ENCODE results near the gene ZEB1. TPM values are rescaled to one million over a fixed set of nuclear protein-coding genes. Genes with fewer than 3 reads are reported as not detected.
A peak's percentile ranks its signal among the peaks of the same experiment; 100 is the strongest.

ZEB1 gene
- total and polyA plus RNA-seq, 2 donors (not counting 1 experiment from before 2014, with no cell fraction given), result 73.7 to 221 TPM

DNA sequence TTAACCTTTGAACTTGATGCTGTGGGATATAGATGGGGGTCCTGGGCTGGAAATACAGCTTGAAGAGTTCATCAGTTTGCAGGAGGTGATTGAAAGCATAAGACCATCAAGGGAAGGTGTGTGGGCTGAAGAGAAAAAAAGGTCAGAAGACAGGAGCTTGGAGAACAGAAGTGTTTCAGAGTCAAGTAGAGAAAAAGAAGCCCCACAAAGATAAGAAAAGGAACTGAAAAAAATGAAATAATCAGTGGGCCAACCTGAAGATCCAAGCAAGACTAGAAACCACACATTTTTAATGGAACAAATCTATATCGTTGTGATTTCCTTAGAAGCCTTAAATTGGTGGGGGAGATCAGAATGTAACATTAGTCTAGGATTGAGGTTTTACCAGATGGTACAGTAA lies 22.5 kb downstream of the ZEB1 start:
- Histone ChIP-seq H3K4me1 (ENCODE audit: control insufficient read depth, extremely low read depth, insufficient read depth, low read length) (peaks cover 5% of the 10 kb centered on the region), H2AFZ (ENCODE audit: low read length) (no peak overlapping the region), H3K4me3 (replicated peaks in 1 of 4; ENCODE audit: control extremely low read depth in 1 of 4, insufficient read depth in 1 of 4, low read depth in 3 of 4, low read length in 4 of 4) (no peak overlapping the region), H3K9ac (ENCODE audit: insufficient read depth, low read length) (no peak overlapping the region), H3K9me3 (ENCODE audit: control insufficient read depth, insufficient read depth, low read depth, low read length) (no peaks in the 10 kb centered on the region), H3K27ac (ENCODE audit: insufficient read depth, low read length) (no peak overlapping the region), H3K27me3 (ENCODE audit: control insufficient read depth, insufficient read depth, low read length) (no peaks in the 10 kb centered on the region), H3K4me2 (ENCODE audit: extremely low read depth, insufficient read depth, low read length) (no peak overlapping the region), H3K36me3 (ENCODE audit: control insufficient read depth, insufficient read depth, low read length) (no peaks in the 10 kb centered on the region), H4K20me1 (ENCODE audit: control insufficient read depth, extremely low read depth, insufficient read depth, low read length) (no peaks in the 10 kb centered on the region), H3K79me2 (ENCODE audit: control insufficient read depth, insufficient read depth, low read length) (peaks cover 97% of the 10 kb centered on the region)
- no peak for TF ChIP-seq EZH2 (IDR thresholded peaks at IDR 0.05; ENCODE audit: low read length, missing control alignments)
- TF ChIP-seq, protein P1, sequence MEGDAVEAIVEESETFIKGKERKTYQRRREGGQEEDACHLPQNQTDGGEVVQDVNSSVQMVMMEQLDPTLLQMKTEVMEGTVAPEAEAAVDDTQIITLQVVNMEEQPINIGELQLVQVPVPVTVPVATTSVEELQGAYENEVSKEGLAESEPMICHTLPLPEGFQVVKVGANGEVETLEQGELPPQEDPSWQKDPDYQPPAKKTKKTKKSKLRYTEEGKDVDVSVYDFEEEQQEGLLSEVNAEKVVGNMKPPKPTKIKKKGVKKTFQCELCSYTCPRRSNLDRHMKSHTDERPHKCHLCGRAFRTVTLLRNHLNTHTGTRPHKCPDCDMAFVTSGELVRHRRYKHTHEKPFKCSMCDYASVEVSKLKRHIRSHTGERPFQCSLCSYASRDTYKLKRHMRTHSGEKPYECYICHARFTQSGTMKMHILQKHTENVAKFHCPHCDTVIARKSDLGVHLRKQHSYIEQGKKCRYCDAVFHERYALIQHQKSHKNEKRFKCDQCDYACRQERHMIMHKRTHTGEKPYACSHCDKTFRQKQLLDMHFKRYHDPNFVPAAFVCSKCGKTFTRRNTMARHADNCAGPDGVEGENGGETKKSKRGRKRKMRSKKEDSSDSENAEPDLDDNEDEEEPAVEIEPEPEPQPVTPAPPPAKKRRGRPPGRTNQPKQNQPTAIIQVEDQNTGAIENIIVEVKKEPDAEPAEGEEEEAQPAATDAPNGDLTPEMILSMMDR (conservative IDR thresholded peaks at IDR 0.05 in 1 of 2, IDR thresholded peaks at IDR 0.05 in 1 of 2; ENCODE audit: low read depth in 1 of 2, low read length in 2 of 2), result no peak
- no peak for DNase-seq (ENCODE audit: low read depth in 2 of 2)

DNA sequence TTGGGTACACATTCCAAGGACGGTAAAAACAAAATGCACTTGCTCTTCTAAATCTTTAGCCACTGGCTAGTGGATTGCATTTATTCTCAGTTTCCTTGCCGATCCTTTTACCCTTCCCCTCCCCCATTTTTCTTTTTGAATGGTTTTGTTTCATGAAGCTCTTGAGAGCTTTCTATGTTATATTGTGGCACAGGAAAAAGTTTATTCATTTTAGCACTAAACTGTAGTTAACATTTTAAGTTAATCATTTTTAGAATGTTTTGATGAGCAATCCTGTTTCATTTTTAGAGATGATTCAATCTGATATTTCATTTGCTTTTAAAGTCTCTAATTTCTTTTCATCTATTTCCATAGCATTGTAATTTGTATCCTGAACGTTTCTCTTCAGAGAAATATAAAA lies 24.0 kb downstream of the ZEB1 start:
- no peak for TF ChIP-seq EZH2 (IDR thresholded peaks at IDR 0.05; ENCODE audit: low read length, missing control alignments)
- TF ChIP-seq, protein P1 (conservative IDR thresholded peaks at IDR 0.05 in 1 of 2, IDR thresholded peaks at IDR 0.05 in 1 of 2; ENCODE audit: low read depth in 1 of 2, low read length in 2 of 2), result no peak
- Histone ChIP-seq H3K4me3 (replicated peaks in 1 of 4; ENCODE audit: control extremely low read depth in 1 of 4, insufficient read depth in 1 of 4, low read depth in 3 of 4, low read length in 4 of 4) (no peak overlapping the region), H3K4me1 (ENCODE audit: control insufficient read depth, extremely low read depth, insufficient read depth, low read length) (peaks cover 5% of the 10 kb centered on the region), H3K4me2 (ENCODE audit: extremely low read depth, insufficient read depth, low read length) (peak overlapping the region; percentile 38), H3K36me3 (ENCODE audit: control insufficient read depth, insufficient read depth, low read length) (no peaks in the 10 kb centered on the region), H3K9me3 (ENCODE audit: control insufficient read depth, insufficient read depth, low read depth, low read length) (no peaks in the 10 kb centered on the region), H2AFZ (ENCODE audit: low read length) (no peak overlapping the region), H4K20me1 (ENCODE audit: control insufficient read depth, extremely low read depth, insufficient read depth, low read length) (peaks cover 6% of the 10 kb centered on the region), H3K27me3 (ENCODE audit: control insufficient read depth, insufficient read depth, low read length) (no peaks in the 10 kb centered on the region), H3K79me2 (ENCODE audit: control insufficient read depth, insufficient read depth, low read length) (peaks cover 97% of the 10 kb centered on the region), H3K27ac (ENCODE audit: insufficient read depth, low read length) (no peak overlapping the region), H3K9ac (ENCODE audit: insufficient read depth, low read length) (no peak overlapping the region)
- DNase-seq (ENCODE audit: low read depth in 2 of 2), result no peak

DNA sequence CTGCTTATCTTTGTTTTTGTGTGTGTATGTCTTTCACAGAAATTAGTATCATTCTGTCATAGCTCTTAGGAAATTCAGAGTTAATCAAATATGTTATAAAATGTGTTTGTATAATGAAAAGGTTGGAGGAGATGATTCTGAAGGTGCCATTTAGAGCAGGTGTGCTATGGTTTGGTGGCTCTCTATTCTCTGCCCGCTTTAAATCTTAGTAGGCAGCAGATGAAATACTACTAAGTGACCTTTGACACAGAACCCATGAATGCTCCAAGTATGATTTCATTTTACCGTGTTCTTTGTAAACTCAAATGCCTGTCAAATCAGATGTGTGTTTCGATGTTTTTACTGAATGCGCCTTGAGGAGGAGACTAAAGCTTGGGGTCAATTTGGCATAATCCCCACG lies 24.5 kb downstream of the ZEB1 start:
- H3K36me3 ChIP-seq (ENCODE audit: control insufficient read depth, insufficient read depth, low read length), result no peaks in the 10 kb centered on the region
- no peak overlapping the region for H3K4me3 ChIP-seq (replicated peaks in 1 of 4; ENCODE audit: control extremely low read depth in 1 of 4, insufficient read depth in 1 of 4, low read depth in 3 of 4, low read length in 4 of 4)
- H2AFZ ChIP-seq (ENCODE audit: low read length), result no peak overlapping the region
- no peak overlapping the region for H3K27ac ChIP-seq (ENCODE audit: insufficient read depth, low read length)
- H3K27me3 ChIP-seq (ENCODE audit: control insufficient read depth, insufficient read depth, low read length), result no peaks in the 10 kb centered on the region
- H3K4me2 ChIP-seq (ENCODE audit: extremely low read depth, insufficient read depth, low read length), result peak overlapping the region; percentile 16
- H4K20me1 ChIP-seq (ENCODE audit: control insufficient read depth, extremely low read depth, insufficient read depth, low read length), result peaks cover 6% of the 10 kb centered on the region
- peaks cover 97% of the 10 kb centered on the region for H3K79me2 ChIP-seq (ENCODE audit: control insufficient read depth, insufficient read depth, low read length)
- peak in 1 of 2 donors; percentile 27 for DNase-seq (ENCODE audit: low read depth in 2 of 2)
- no peak overlapping the region for H3K9ac ChIP-seq (ENCODE audit: insufficient read depth, low read length)
- TF ChIP-seq EZH2 (IDR thresholded peaks at IDR 0.05; ENCODE audit: low read length, missing control alignments), result no peak
- TF ChIP-seq, protein P1 (conservative IDR thresholded peaks at IDR 0.05 in 1 of 2, IDR thresholded peaks at IDR 0.05 in 1 of 2; ENCODE audit: low read depth in 1 of 2, low read length in 2 of 2), result no peak
- no peaks in the 10 kb centered on the region for H3K9me3 ChIP-seq (ENCODE audit: control insufficient read depth, insufficient read depth, low read depth, low read length)
- peaks cover 5% of the 10 kb centered on the region for H3K4me1 ChIP-seq (ENCODE audit: control insufficient read depth, extremely low read depth, insufficient read depth, low read length)

All from fibroblast of lung (primary cell).